Stimulated activated effector memory CD8-positive, alpha-beta T cell treated with anti-CD3 and anti-CD28 coated beads, Interleukin-12 subunit alpha, Interleukin-12 subunit beta, amount 100 ng/mL, for 72 hours (primary cell): Measurements from ENCODE around the gene SMC1A.

ENCODE experiments used
- ATAC-seq: fragments of 150-1000 bp; cut with Tn5 transposase; 2 replicates; pipeline ENCODE4 v1.10.0; 2021
- DNase-seq, 2 donors: peaks; one replicate each; pipeline ENCODE4 v3.0.0; 2021 to 2022; ENCODE audit warnings: low spot score in 2 of 2
- H3K27ac Mint-ChIP-seq: one replicate; pipeline ENCODE4 v1.8.0; 2022; ENCODE audit warnings: mild to moderate bottlenecking, mixed read lengths
- H3K36me3 Mint-ChIP-seq: one replicate; pipeline ENCODE4 v1.8.0; 2022; ENCODE audit warnings: mild to moderate bottlenecking, mixed read lengths
- H3K4me1 Mint-ChIP-seq: one replicate; pipeline ENCODE4 v1.8.0; 2022; ENCODE audit warnings: mixed read lengths
- H3K4me3 Mint-ChIP-seq: one replicate; pipeline ENCODE4 v1.8.0; 2022; ENCODE audit warnings: mild to moderate bottlenecking, mixed read lengths
- H3K9me3 Mint-ChIP-seq: one replicate; pipeline ENCODE4 v1.8.0; 2022; ENCODE audit warnings: mixed read lengths

Gene SMC1A

DNA sequence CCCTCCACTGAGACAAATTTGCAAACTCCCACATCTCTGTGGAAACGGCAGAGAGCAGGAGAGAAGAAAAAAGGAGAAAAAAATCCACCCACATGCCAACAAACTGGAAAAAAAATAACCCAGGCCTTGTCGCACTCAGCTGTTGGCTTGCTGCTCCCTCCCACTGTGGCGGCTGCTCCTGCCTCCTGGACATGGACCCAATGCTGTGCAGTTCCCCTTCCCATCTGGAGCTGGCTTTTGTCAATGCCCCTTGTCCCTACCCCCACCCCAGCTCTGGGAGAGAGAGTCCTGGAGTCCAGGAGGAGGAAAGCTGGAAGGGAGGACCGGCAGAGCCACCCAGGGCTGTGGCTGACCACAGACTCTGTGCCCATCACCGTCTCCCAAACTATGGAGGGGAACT is 90.2 kb downstream of the SMC1A start:
- DNase-seq (no peak), ATAC-seq (no peak)
- no peaks in the 10 kb centered on the region for H3K4me1 Mint-ChIP-seq
- H3K36me3 Mint-ChIP-seq: no peaks in the 10 kb centered on the region
- no peak overlapping the region for H3K27ac Mint-ChIP-seq
- H3K9me3 Mint-ChIP-seq: no peaks in the 10 kb centered on the region
- no peak overlapping the region for H3K4me3 Mint-ChIP-seq

GRCh38 chrX:53330331-53330730 is 92.1 kb downstream of the SMC1A start:
- H3K27ac Mint-ChIP-seq: no peak overlapping the region
- ATAC-seq (no peak), DNase-seq (no peak)
- H3K4me1 Mint-ChIP-seq: no peaks in the 10 kb centered on the region
- H3K9me3 Mint-ChIP-seq: no peaks in the 10 kb centered on the region
- no peaks in the 10 kb centered on the region for H3K36me3 Mint-ChIP-seq
- H3K4me3 Mint-ChIP-seq: no peak overlapping the region

GRCh38 chrX:53324803-53325202 is 97.7 kb downstream of the SMC1A start:
- no peak for DNase-seq
- Mint-ChIP-seq H3K4me3 (no peak overlapping the region), H3K36me3 (no peaks in the 10 kb centered on the region), H3K27ac (no peak overlapping the region), H3K4me1 (peaks cover 15% of the 10 kb centered on the region), H3K9me3 (no peaks in the 10 kb centered on the region)
- no peak for ATAC-seq
